22Rv1 (cell line): ENCODE results near the gene SPRR2B.
"Not testable (repeated sequence)": the region's sequence is repeated elsewhere in the genome, so short reads cannot be mapped to it uniquely, and the experiment has no call there.

Source experiments
- H3K27ac ChIP-seq: fragments of 450-650 bp; 2 replicates; pipeline ENCODE4 v1.5.1; 2017
- CTCF ChIP-seq: fragments of 450-650 bp; IDR thresholded peaks from 2 replicates; pipeline ENCODE4 v1.5.1; 2017; ENCODE audit warnings: mild to moderate bottlenecking
- ZFX ChIP-seq: fragments of 450-650 bp; IDR thresholded peaks from 2 replicates; pipeline ENCODE4 v1.6.1; 2017; ENCODE audit warnings: antibody characterized with exemption, borderline replicate concordance

SPRR2B gene

GRCh38 chr1:153032677-153033308 is 38.6 kb downstream of the SPRR2B start:
- TF ChIP-seq ZFX (no peak), CTCF (peak; percentile 35)
- no peak overlapping the region for H3K27ac ChIP-seq

- H3K27ac ChIP-seq: no peak overlapping the region
- TF ChIP-seq CTCF (no peak), ZFX (no peak)
These were observed 39.3 kb downstream of the SPRR2B start for GRCh38 chr1:153032073-153032472.

- H3K27ac ChIP-seq: no peak within 1 kb of the TSS
- TF ChIP-seq ZFX (no peak), CTCF (no peak)
These were observed 40.5 kb downstream of the SPRR2B start, which contains the start of gene SPRR1B for GRCh38 chr1:153030895-153031294. TSS of gene SPRR1B (plus strand) at chr1:153031203. CDS start at chr1:153032346, 1,143 bp downstream.

- no peak overlapping the region for H3K27ac ChIP-seq
- TF ChIP-seq ZFX (no peak), CTCF (no peak)
These were observed 42.6 kb downstream of the SPRR2B start for GRCh38 chr1:153028766-153029165.

GRCh38 chr1:153025797-153026196 is 45.6 kb downstream of the SPRR2B start:
- no peak for TF ChIP-seq ZFX
- no peak for TF ChIP-seq CTCF
- no peak overlapping the region for H3K27ac ChIP-seq

- H3K27ac ChIP-seq: no peak overlapping the region
- TF ChIP-seq ZFX: no peak
- no peak for TF ChIP-seq CTCF
These were observed 47.0 kb downstream of the SPRR2B start for GRCh38 chr1:153024413-153024812.

- TF ChIP-seq ZFX: no peak
- no peak for TF ChIP-seq CTCF
- H3K27ac ChIP-seq: no peak overlapping the region
These were observed 48.3 kb downstream of the SPRR2B start for GRCh38 chr1:153023109-153023508.

GRCh38 chr1:153022340-153022739 is 49.1 kb downstream of the SPRR2B start:
- H3K27ac ChIP-seq: not testable (repeated sequence)

- H3K27ac ChIP-seq: not testable (repeated sequence)
These were observed 49.6 kb downstream of the SPRR2B start for GRCh38 chr1:153021829-153022228.
